ENCODE results near the gene CSAG1.
"Not testable (repeated sequence)": the region's sequence is repeated elsewhere in the genome, so short reads cannot be mapped to it uniquely, and the experiment has no call there.

DNA sequence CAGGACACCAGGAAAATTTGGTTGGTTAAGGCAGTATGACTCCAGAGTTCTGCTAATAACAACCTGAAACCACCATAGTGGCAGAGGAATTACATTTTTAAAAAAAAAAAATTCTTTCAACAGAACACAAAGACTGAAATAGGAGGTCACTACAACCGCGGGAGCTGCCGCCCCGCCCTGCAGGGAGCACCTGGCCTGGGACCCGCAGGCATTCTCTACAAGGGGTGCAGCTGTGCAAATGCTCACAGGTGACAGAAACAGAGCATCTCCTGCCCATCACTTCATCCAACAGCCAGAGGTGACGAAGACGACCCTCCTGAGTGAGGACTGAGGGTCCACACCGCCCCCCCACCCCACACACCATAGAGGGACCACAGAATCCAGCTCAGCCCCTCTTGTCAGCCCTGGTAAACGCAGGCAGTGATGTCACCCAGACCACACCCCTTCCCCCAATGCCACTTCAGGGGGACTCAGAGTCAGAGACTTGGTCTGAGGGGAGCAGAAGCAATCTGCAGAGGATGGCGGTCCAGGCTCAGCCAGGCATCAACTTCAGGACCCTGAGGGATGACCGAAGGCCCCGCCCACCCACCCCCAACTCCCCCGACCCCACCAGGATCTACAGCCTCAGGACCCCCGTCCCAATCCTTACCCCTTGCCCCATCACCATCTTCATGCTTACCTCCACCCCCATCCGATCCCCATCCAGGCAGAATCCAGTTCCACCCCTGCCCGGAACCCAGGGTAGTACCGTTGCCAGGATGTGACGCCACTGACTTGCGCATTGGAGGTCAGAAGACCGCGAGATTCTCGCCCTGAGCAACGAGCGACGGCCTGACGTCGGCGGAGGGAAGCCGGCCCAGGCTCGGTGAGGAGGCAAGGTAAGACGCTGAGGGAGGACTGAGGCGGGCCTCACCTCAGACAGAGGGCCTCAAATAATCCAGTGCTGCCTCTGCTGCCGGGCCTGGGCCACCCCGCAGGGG lies 35.3 kb downstream of the CSAG1 start, which contains the start of gene MAGEA3:
- TF ChIP-seq, protein P1, sequence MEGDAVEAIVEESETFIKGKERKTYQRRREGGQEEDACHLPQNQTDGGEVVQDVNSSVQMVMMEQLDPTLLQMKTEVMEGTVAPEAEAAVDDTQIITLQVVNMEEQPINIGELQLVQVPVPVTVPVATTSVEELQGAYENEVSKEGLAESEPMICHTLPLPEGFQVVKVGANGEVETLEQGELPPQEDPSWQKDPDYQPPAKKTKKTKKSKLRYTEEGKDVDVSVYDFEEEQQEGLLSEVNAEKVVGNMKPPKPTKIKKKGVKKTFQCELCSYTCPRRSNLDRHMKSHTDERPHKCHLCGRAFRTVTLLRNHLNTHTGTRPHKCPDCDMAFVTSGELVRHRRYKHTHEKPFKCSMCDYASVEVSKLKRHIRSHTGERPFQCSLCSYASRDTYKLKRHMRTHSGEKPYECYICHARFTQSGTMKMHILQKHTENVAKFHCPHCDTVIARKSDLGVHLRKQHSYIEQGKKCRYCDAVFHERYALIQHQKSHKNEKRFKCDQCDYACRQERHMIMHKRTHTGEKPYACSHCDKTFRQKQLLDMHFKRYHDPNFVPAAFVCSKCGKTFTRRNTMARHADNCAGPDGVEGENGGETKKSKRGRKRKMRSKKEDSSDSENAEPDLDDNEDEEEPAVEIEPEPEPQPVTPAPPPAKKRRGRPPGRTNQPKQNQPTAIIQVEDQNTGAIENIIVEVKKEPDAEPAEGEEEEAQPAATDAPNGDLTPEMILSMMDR (IDR thresholded peaks at IDR 0.05 in 2 of 3, conservative IDR thresholded peaks at IDR 0.05 in 1 of 3; ENCODE audit: borderline replicate concordance in 1 of 3, insufficient read depth in 1 of 3, low read depth in 2 of 3, low read length in 2 of 3), result not testable (repeated sequence)
- TF ChIP-seq, protein P2, sequence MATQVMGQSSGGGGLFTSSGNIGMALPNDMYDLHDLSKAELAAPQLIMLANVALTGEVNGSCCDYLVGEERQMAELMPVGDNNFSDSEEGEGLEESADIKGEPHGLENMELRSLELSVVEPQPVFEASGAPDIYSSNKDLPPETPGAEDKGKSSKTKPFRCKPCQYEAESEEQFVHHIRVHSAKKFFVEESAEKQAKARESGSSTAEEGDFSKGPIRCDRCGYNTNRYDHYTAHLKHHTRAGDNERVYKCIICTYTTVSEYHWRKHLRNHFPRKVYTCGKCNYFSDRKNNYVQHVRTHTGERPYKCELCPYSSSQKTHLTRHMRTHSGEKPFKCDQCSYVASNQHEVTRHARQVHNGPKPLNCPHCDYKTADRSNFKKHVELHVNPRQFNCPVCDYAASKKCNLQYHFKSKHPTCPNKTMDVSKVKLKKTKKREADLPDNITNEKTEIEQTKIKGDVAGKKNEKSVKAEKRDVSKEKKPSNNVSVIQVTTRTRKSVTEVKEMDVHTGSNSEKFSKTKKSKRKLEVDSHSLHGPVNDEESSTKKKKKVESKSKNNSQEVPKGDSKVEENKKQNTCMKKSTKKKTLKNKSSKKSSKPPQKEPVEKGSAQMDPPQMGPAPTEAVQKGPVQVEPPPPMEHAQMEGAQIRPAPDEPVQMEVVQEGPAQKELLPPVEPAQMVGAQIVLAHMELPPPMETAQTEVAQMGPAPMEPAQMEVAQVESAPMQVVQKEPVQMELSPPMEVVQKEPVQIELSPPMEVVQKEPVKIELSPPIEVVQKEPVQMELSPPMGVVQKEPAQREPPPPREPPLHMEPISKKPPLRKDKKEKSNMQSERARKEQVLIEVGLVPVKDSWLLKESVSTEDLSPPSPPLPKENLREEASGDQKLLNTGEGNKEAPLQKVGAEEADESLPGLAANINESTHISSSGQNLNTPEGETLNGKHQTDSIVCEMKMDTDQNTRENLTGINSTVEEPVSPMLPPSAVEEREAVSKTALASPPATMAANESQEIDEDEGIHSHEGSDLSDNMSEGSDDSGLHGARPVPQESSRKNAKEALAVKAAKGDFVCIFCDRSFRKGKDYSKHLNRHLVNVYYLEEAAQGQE (IDR thresholded peaks at IDR 0.05; ENCODE audit: low read depth), result not testable (repeated sequence)
- TF ChIP-seq SP1 (IDR thresholded peaks at IDR 0.05; ENCODE audit: low read depth); EGR1 (IDR thresholded peaks at IDR 0.05; ENCODE audit: low read depth); SIN3A (IDR thresholded peaks at IDR 0.05; ENCODE audit: low read depth); ZNF274 (IDR thresholded peaks at IDR 0.05; ENCODE audit: low read depth, low read length); EZH2 (IDR thresholded peaks at IDR 0.05); YY1 (IDR thresholded peaks at IDR 0.05; ENCODE audit: extremely low read depth, insufficient replicate concordance, low read depth, low read length); POLR2AphosphoS5 (IDR thresholded peaks at IDR 0.05; ENCODE audit: low read depth, low read length); POLR2A (IDR thresholded peaks at IDR 0.05; ENCODE audit: borderline replicate concordance, extremely low read depth, insufficient read depth, insufficient read length); RAD21 (IDR thresholded peaks at IDR 0.05; ENCODE audit: low read depth); CEBPB (IDR thresholded peaks at IDR 0.05; ENCODE audit: low read depth): not testable (repeated sequence)
- TF ChIP-seq, protein P3, sequence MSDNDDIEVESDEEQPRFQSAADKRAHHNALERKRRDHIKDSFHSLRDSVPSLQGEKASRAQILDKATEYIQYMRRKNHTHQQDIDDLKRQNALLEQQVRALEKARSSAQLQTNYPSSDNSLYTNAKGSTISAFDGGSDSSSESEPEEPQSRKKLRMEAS (IDR thresholded peaks at IDR 0.05), result not testable (repeated sequence)
- TF ChIP-seq, protein P4, sequence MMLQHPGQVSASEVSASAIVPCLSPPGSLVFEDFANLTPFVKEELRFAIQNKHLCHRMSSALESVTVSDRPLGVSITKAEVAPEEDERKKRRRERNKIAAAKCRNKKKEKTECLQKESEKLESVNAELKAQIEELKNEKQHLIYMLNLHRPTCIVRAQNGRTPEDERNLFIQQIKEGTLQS (IDR thresholded peaks at IDR 0.05), result not testable (repeated sequence)

Data from HCT116 (cell line).